ENCODE measurements around the gene TMEM151B. TPM values are rescaled to one million over a fixed set of nuclear protein-coding genes. Genes with fewer than 3 reads are reported as not detected.

Gene TMEM151B
- total and polyA plus RNA-seq, 7 donors: 0.16 to 1.1 (median 0.63) TPM; not detected in 2

- intact Hi-C loops (cut with DNase I): loop anchor here (10.0 kb wide), 1 partner anchor 235 kb away; no protein-coding TSS in a partner anchor
- WGBS, 2 donors: 68 to 71% methylated on average over 5 of the region's 5 CpGs
- no peaks in the 10 kb centered on the region for H3K9me3 ChIP-seq
- DNase-seq: no peak
- H3K27me3 ChIP-seq: peaks cover 0 to 17% (median 3%) of the 10 kb centered on the region in 3 donors
- TF ChIP-seq CTCF (IDR thresholded peaks at IDR 0.05): no peak
- TF ChIP-seq EP300 (IDR thresholded peaks at IDR 0.05): no peak
- TF ChIP-seq POLR2A (IDR thresholded peaks at IDR 0.05): no peak
- no peaks in the 10 kb centered on the region for H3K4me1 ChIP-seq
- H3K27ac ChIP-seq: no peak overlapping the region
- H3K4me3 ChIP-seq: no peak overlapping the region
- no peaks in the 10 kb centered on the region for H3K36me3 ChIP-seq
Measured at GRCh38 chr6:44329858-44330257, 59.6 kb downstream of the TMEM151B start.

GRCh38 chr6:44332585-44332984, 62.3 kb downstream of the TMEM151B start:
- 65 to 73% methylated on average over 7 of the region's 7 CpGs for WGBS, 2 donors
- Histone ChIP-seq H3K4me3 (no peak overlapping the region), H3K4me1 (no peaks in the 10 kb centered on the region), H3K27me3 (peaks cover 0 to 20% (median 3%) of the 10 kb centered on the region in 3 donors), H3K36me3 (no peaks in the 10 kb centered on the region), H3K27ac (no peak overlapping the region), H3K9me3 (no peaks in the 10 kb centered on the region)
- no peak for TF ChIP-seq POLR2AphosphoS5 (IDR thresholded peaks at IDR 0.05)
- DNase-seq: no peak
- intact Hi-C loops (cut with DNase I): loop anchor here (10.0 kb wide), 1 partner anchor 238 kb away; no protein-coding TSS in a partner anchor

- peaks cover 0 to 20% (median 3%) of the 10 kb centered on the region in 3 donors for H3K27me3 ChIP-seq
- H3K9me3 ChIP-seq: no peaks in the 10 kb centered on the region
- no peak overlapping the region for H3K4me3 ChIP-seq
- no peak overlapping the region for H3K27ac ChIP-seq
- DNase-seq: no peak
- no peaks in the 10 kb centered on the region for H3K4me1 ChIP-seq
- no peak for TF ChIP-seq EP300 (IDR thresholded peaks at IDR 0.05)
- TF ChIP-seq POLR2AphosphoS5 (IDR thresholded peaks at IDR 0.05): no peak
- TF ChIP-seq POLR2A (IDR thresholded peaks at IDR 0.05): no peak
- no peak for TF ChIP-seq CTCF (IDR thresholded peaks at IDR 0.05)
- WGBS, 2 donors: 66 to 78% methylated on average over 11 of the region's 11 CpGs
- H3K36me3 ChIP-seq: no peaks in the 10 kb centered on the region
- intact Hi-C loops (cut with DNase I): loop anchor here (10.0 kb wide), 1 partner anchor 239 kb away; no protein-coding TSS in a partner anchor
Measured at GRCh38 chr6:44333273-44333919, 63.1 kb downstream of the TMEM151B start.

- Histone ChIP-seq H3K27ac (no peak overlapping the region), H3K9me3 (no peaks in the 10 kb centered on the region), H3K4me1 (no peaks in the 10 kb centered on the region), H3K36me3 (no peaks in the 10 kb centered on the region), H3K4me3 (no peak overlapping the region), H3K27me3 (peaks cover 0 to 19% (median 3%) of the 10 kb centered on the region in 3 donors)
- intact Hi-C loops (cut with DNase I): loop anchor here (10.0 kb wide), 1 partner anchor 239 kb away; no protein-coding TSS in a partner anchor
- 87 to 89% methylated on average over 5 of the region's 5 CpGs for WGBS, 2 donors
- no peak for TF ChIP-seq CTCF (IDR thresholded peaks at IDR 0.05)
- no peak for TF ChIP-seq POLR2AphosphoS5 (IDR thresholded peaks at IDR 0.05)
- no peak for TF ChIP-seq POLR2A (IDR thresholded peaks at IDR 0.05)
- no peak for TF ChIP-seq EP300 (IDR thresholded peaks at IDR 0.05)
- no peak for DNase-seq
Measured at GRCh38 chr6:44333942-44334341, 63.7 kb downstream of the TMEM151B start.

GRCh38 chr6:44335631-44336030, 65.4 kb downstream of the TMEM151B start:
- intact Hi-C loops (cut with DNase I): loop anchor here (5.0 to 10.0 kb wide), 2 partner anchors 163 to 241 kb away; no protein-coding TSS in a partner anchor
- DNase-seq: no peak
- Histone ChIP-seq H3K27me3 (peaks cover 0 to 11% (median 0%) of the 10 kb centered on the region in 3 donors), H3K27ac (no peak overlapping the region), H3K4me1 (no peaks in the 10 kb centered on the region), H3K36me3 (no peaks in the 10 kb centered on the region), H3K4me3 (no peak overlapping the region), H3K9me3 (no peaks in the 10 kb centered on the region)
- 64 to 65% methylated on average over 1 of the region's 1 CpG for WGBS, 2 donors
- TF ChIP-seq POLR2A (IDR thresholded peaks at IDR 0.05): no peak
- no peak for TF ChIP-seq CTCF (IDR thresholded peaks at IDR 0.05)
- TF ChIP-seq POLR2AphosphoS5 (IDR thresholded peaks at IDR 0.05): no peak
- no peak for TF ChIP-seq EP300 (IDR thresholded peaks at IDR 0.05)

All from sigmoid colon (tissue), 7 donors.